K562 (cell line): Measurements from ENCODE around the gene SRM. TPM values are rescaled to one million over a fixed set of nuclear protein-coding genes. Genes with fewer than 3 reads are reported as not detected.

ENCODE experiments used
- ATF7 ChIP-seq: fragments of 450-650 bp; IDR thresholded peaks from 2 replicates; pipeline ENCODE4 v1.7.1; 2014; ENCODE audit warnings: mild to moderate bottlenecking, moderate library complexity
- CBFB ChIP-seq: sonication (generic); formaldehyde crosslinking; IDR thresholded peaks from 2 replicates; pipeline ENCODE4 v1.4.0; 2020; ENCODE audit warnings: mild to moderate bottlenecking, missing genetic modification reagents
- EGR1 ChIP-seq: fragments of 450-650 bp; conservative IDR thresholded peaks from 2 replicates; pipeline ENCODE4 v1.6.1; 2017; ENCODE audit warnings: mild to moderate bottlenecking
- HLTF ChIP-seq: fragments of 450-650 bp; IDR thresholded peaks from 2 replicates; pipeline ENCODE4 v1.6.1; 2016
- HMBOX1 ChIP-seq: sonication (generic); IDR thresholded peaks from 2 replicates; pipeline ENCODE4 v1.6.1; 2016
- KLF1 ChIP-seq: fragments of 450-650 bp; IDR thresholded peaks from 2 replicates; pipeline ENCODE4 v1.6.1; 2016; ENCODE audit warnings: missing genetic modification characterization, missing compliant biosample characterization
- NEUROD1 ChIP-seq: fragments of 150-350 bp; IDR thresholded peaks from 2 replicates; pipeline ENCODE4 v1.6.1; 2014; ENCODE audit warnings: borderline replicate concordance, low read length, low read depth; ENCODE audit not compliant: partially characterized antibody
- RBM34 ChIP-seq: fragments of 200-400 bp; formaldehyde crosslinking; IDR thresholded peaks from 2 replicates; pipeline ENCODE4 v1.6.1; 2018; ENCODE audit warnings: low read length, borderline replicate concordance; ENCODE audit not compliant: insufficient read depth
- RFX1 ChIP-seq: fragments of 450-650 bp; IDR thresholded peaks from 2 replicates; pipeline ENCODE4 v1.6.1; 2016; ENCODE audit warnings: mild to moderate bottlenecking, moderate library complexity
- RNF2 ChIP-seq: sonication (generic); IDR thresholded peaks from 2 replicates; pipeline ENCODE4 v1.6.1; 2016
- SP1 ChIP-seq: sonication (generic); formaldehyde crosslinking; IDR thresholded peaks from 2 replicates; pipeline ENCODE4 v1.8.1; 2022; ENCODE audit warnings: mild to moderate bottlenecking, missing genetic modification reagents
- SREBF1 ChIP-seq: fragments of 150-350 bp; IDR thresholded peaks from 2 replicates; pipeline ENCODE4 v1.6.1; 2014; ENCODE audit warnings: antibody characterized with exemption, low read depth, low read length, borderline replicate concordance
- SRF ChIP-seq, 2 experiments: fragments of 250-450, 450-650 bp in 1 of 2; sonication (Bioruptor Pico) in 1 of 2; sonication (generic) in 1 of 2; formaldehyde crosslinking; IDR thresholded peaks; 2 replicates each; pipeline versions ENCODE4 v1.5.0 to v1.5.1; 2020 to 2022; ENCODE audit warnings: mild to moderate bottlenecking in 1 of 2, missing genetic modification reagents in 1 of 2
- TBL1XR1 ChIP-seq, 2 experiments: IDR thresholded peaks; 2 replicates each; pipeline ENCODE4 v1.6.1; 2012; ENCODE audit warnings: improper control_type of control experiment in 2 of 2, low read length in 2 of 2, mild to moderate bottlenecking in 1 of 2
- THRB ChIP-seq: fragments of 450-650 bp; formaldehyde crosslinking; conservative IDR thresholded peaks from 2 replicates; pipeline ENCODE4 v1.4.0; 2022; ENCODE audit warnings: mild to moderate bottlenecking, missing genetic modification characterization
- ZBTB8A ChIP-seq: fragments of 450-650 bp; IDR thresholded peaks from 2 replicates; pipeline ENCODE4 v1.6.1; 2018; ENCODE audit warnings: mild to moderate bottlenecking, moderate library complexity; ENCODE audit not compliant: partially characterized antibody
- ZNF197 ChIP-seq: fragments of 200-800 bp; sonication (Bioruptor generic); IDR thresholded peaks from 2 replicates; pipeline ENCODE4 v1.6.1; 2016; ENCODE audit warnings: low read depth, missing genetic modification characterization, missing compliant biosample characterization
- ZNF311 ChIP-seq: fragments of 250-450 bp; sonication (Bioruptor Pico); IDR thresholded peaks from 2 replicates; pipeline ENCODE4 v1.4.0; 2020; ENCODE audit warnings: mild to moderate bottlenecking, moderate library complexity
- polyA plus RNA-seq, 8 experiments: library from polyadenylated mRNA; depleted of rRNA in 4 of 8; stranded (reverse) in 5 of 8; unstranded in 3 of 8; fragments of >200 nt; fragmentation: Nextera tagmentation in 2 of 8; fragmentation: Illumina TruSeq in 1 of 8; extraction: Ambion mirVana in 2 of 8; extraction: Trizol in 1 of 8; gene quantifications; 2 replicates each; pipeline versions ENCODE4 v1.2.1 to v1.2.3, GENCODE V29; 2011 to 2014; ENCODE audit warnings: inconsistent platforms in 1 of 8, missing spikeins in 1 of 8
- total RNA-seq, 7 experiments: library from RNA; depleted of rRNA in 6 of 7; stranded (reverse); fragments of >200 nt in 6 of 7; fragmentation: Illumina TruSeq in 2 of 7; extraction: Trizol in 2 of 7; gene quantifications; 2 replicates each; pipeline versions ENCODE4 v1.2.1 to v1.2.3, GENCODE V29; 2011 to 2021; ENCODE audit warnings: low replicate concordance in 1 of 7
- TF ChIP-seq, protein P1 (sequence below): fragments of 450-650 bp; IDR thresholded peaks from 2 replicates; pipeline ENCODE4 v1.6.1; 2016; ENCODE audit warnings: borderline replicate concordance
- TF ChIP-seq, protein P2 (sequence below): sonication (generic); formaldehyde crosslinking; IDR thresholded peaks from 2 replicates; pipeline ENCODE4 v1.8.1; 2023; ENCODE audit warnings: mild to moderate bottlenecking, missing genetic modification reagents, moderate library complexity

SRM gene
- total and polyA plus RNA-seq, 9 of the 15 experiments (the other 6 are each of a cell fraction or from before 2014, with no cell fraction given): 23.9 to 373 (median 82.5) TPM

GRCh38 chr1:11099310-11100148 lies 39.7 kb upstream of the SRM start, which contains the start of gene EXOSC10 (continued):
- TF ChIP-seq, protein P1, sequence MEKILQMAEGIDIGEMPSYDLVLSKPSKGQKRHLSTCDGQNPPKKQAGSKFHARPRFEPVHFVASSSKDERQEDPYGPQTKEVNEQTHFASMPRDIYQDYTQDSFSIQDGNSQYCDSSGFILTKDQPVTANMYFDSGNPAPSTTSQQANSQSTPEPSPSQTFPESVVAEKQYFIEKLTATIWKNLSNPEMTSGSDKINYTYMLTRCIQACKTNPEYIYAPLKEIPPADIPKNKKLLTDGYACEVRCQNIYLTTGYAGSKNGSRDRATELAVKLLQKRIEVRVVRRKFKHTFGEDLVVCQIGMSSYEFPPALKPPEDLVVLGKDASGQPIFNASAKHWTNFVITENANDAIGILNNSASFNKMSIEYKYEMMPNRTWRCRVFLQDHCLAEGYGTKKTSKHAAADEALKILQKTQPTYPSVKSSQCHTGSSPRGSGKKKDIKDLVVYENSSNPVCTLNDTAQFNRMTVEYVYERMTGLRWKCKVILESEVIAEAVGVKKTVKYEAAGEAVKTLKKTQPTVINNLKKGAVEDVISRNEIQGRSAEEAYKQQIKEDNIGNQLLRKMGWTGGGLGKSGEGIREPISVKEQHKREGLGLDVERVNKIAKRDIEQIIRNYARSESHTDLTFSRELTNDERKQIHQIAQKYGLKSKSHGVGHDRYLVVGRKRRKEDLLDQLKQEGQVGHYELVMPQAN: peak; percentile 79; the same call in 1 of the 2 replicates
- TF ChIP-seq ATF7: peak; percentile 48
- no peak for TF ChIP-seq RFX1
- TF ChIP-seq CBFB (CRISPR knock-in tag): peak; percentile 67; the same call in 1 of the 2 replicates
- TF ChIP-seq, protein P2, sequence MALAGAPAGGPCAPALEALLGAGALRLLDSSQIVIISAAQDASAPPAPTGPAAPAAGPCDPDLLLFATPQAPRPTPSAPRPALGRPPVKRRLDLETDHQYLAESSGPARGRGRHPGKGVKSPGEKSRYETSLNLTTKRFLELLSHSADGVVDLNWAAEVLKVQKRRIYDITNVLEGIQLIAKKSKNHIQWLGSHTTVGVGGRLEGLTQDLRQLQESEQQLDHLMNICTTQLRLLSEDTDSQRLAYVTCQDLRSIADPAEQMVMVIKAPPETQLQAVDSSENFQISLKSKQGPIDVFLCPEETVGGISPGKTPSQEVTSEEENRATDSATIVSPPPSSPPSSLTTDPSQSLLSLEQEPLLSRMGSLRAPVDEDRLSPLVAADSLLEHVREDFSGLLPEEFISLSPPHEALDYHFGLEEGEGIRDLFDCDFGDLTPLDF (CRISPR knock-in tag): peak; percentile 87; the same call in 1 of the 2 replicates
- peak; percentile 43; the same call in 1 of the 2 replicates for TF ChIP-seq RNF2
- TF ChIP-seq ZNF197 (CRISPR knock-in tag): no peak
- TF ChIP-seq EGR1: 0 out of 2 replicates have a peak, but pooled peaks have one; percentile 4
- TF ChIP-seq ZNF311 (CRISPR knock-in tag): no peak
- peak; percentile 64 for TF ChIP-seq NEUROD1
- no peak for TF ChIP-seq HMBOX1
- 0 out of 2 replicates have a peak, but pooled peaks have one; percentile 17 for TF ChIP-seq SREBF1
- peak; percentile 43; the same call in 1 of the 2 replicates for TF ChIP-seq SP1 (CRISPR knock-in tag)
- TF ChIP-seq RBM34: no peak
- 0 out of 2 replicates have a peak, but pooled peaks have one; percentile 72 for TF ChIP-seq THRB
- TF ChIP-seq SRF (CRISPR knock-in tag; IDR thresholded peaks at IDR 0.05): peak in 1 of 2 experiments; percentile 34; a peak in 2 of 4 replicates
- peak; percentile 84; the same call in 1 of the 2 replicates for TF ChIP-seq HLTF
- no peak for TF ChIP-seq ZBTB8A
- TF ChIP-seq TBL1XR1 (IDR thresholded peaks at IDR 0.05; ENCODE audit: low read length in 2 of 2): 0 out of 4 replicates have a peak, but pooled peaks of 1 of the 2 experiments have one; percentile 11
- peak; percentile 83 for TF ChIP-seq KLF1 (tag)
